Measurements from ENCODE around the gene ARID5B.

GRCh38 chr10:62044566-62044965 is 143.1 kb downstream of the ARID5B start:
- TF ChIP-seq GATA2 (IDR thresholded peaks at IDR 0.05; ENCODE audit: low read depth, low read length) (no peak), GATA3 (IDR thresholded peaks at IDR 0.05; ENCODE audit: low read depth, low read length) (no peak)
